SK-N-SH (cell line): ENCODE measurements around the gene PAM16. TPM values are rescaled to one million over a fixed set of nuclear protein-coding genes. Genes with fewer than 3 reads are reported as not detected.

Experiments used
- CTCF ChIA-PET: fragments of 300-600, 350-600 bp; formaldehyde crosslinking; extraction: SDS; loops from one replicate; lab custom pipeline; 2021; lab: Yijun Ruan, JAX
- POLR2A ChIA-PET: fragments of 350-600 bp; sonication (Branson Sonifier 250); formaldehyde crosslinking; extraction: SDS; loops from one replicate; lab custom pipeline; 2020; ENCODE audit warnings: antibody characterized with exemption, inconsistent platforms; lab: Yijun Ruan, JAX
- DNase-seq: peaks from one replicate; pipeline ENCODE4 v3.0.0; 2012
- H2AFZ ChIP-seq: fragments of 200-600 bp; sonication (generic); 2 replicates; pipeline ENCODE4 v1.8.1; 2016; ENCODE audit warnings: antibody characterized with exemption, mild to moderate bottlenecking, low read depth
- H3F3A ChIP-seq: fragments of 200-600 bp; sonication (generic); replicated peaks from 2 replicates; pipeline ENCODE3; 2016; ENCODE audit warnings: antibody characterized with exemption, mild to moderate bottlenecking; ENCODE audit not compliant: insufficient read depth
- H3K27ac ChIP-seq, 2 experiments: fragments of 200-500 bp in 1 of 2; fragments of 200-600 bp in 1 of 2; sonication (Bioruptor generic) in 1 of 2; sonication (generic), shearing (Covaris generic) in 1 of 2; 2 replicates each; pipeline versions ENCODE4 v1.5.1 to v1.6.1; 2014 to 2016; ENCODE audit warnings: low read depth in 2 of 2, inconsistent platforms in 1 of 2, low read length in 1 of 2, mild to moderate bottlenecking in 1 of 2, mixed read lengths in 1 of 2
- H3K27me3 ChIP-seq: fragments of 200-600 bp; sonication (generic), shearing (Covaris generic); 2 replicates; pipeline ENCODE4 v1.6.1; 2016; ENCODE audit warnings: mixed run types; ENCODE audit not compliant: insufficient read depth
- H3K36me3 ChIP-seq, 2 experiments: fragments of 200-500 bp in 1 of 2; fragments of 200-600 bp in 1 of 2; sonication (Bioruptor generic) in 1 of 2; sonication (generic) in 1 of 2; replicated peaks in 1 of 2; 2 replicates each; pipeline versions ENCODE3 to v1.5.1; 2014 to 2016; ENCODE audit warnings: low read length in 1 of 2, mild to moderate bottlenecking in 1 of 2; ENCODE audit not compliant: insufficient read depth in 2 of 2, control insufficient read depth in 1 of 2
- H3K4me1 ChIP-seq, 2 experiments: fragments of 200-500 bp in 1 of 2; fragments of 200-600 bp in 1 of 2; sonication (Bioruptor generic) in 1 of 2; sonication (generic), shearing (Covaris generic) in 1 of 2; 2 replicates each; pipeline versions ENCODE4 v1.5.1 to v1.6.1; 2014 to 2016; ENCODE audit warnings: low read depth in 1 of 2, low read length in 1 of 2, mixed run types in 1 of 2; ENCODE audit not compliant: insufficient read depth in 2 of 2, control insufficient read depth in 1 of 2
- H3K4me2 ChIP-seq: fragments of 200-600 bp; sonication (generic), shearing (Covaris generic); 2 replicates; pipeline ENCODE4 v1.6.1; 2017; ENCODE audit warnings: mixed run types
- H3K4me3 ChIP-seq, 2 experiments: fragments of 200-500 bp in 1 of 2; fragments of 200-600 bp in 1 of 2; sonication (Bioruptor generic) in 1 of 2; sonication (generic), shearing (Covaris generic) in 1 of 2; 2 replicates each; pipeline versions ENCODE4 v1.5.1 to v1.8.1; 2014 to 2016; ENCODE audit warnings: low read depth in 2 of 2, inconsistent platforms in 1 of 2, low read length in 1 of 2, mild to moderate bottlenecking in 1 of 2, mixed read lengths in 1 of 2, moderate library complexity in 1 of 2
- H3K79me2 ChIP-seq: fragments of 200-600 bp; sonication (generic); 2 replicates; pipeline ENCODE4 v1.8.1; 2017; ENCODE audit warnings: mild to moderate bottlenecking; ENCODE audit not compliant: insufficient read depth
- H3K9ac ChIP-seq: fragments of 200-600 bp; sonication (generic); 2 replicates; pipeline ENCODE4 v1.6.1; 2017; ENCODE audit warnings: mixed run types
- H3K9me2 ChIP-seq: fragments of 200-600 bp; sonication (generic); 2 replicates; pipeline ENCODE4 v1.6.1; 2017; ENCODE audit warnings: mixed run types
- H3K9me3 ChIP-seq: fragments of 200-600 bp; sonication (generic); 2 replicates; pipeline ENCODE4 v1.6.1; 2017; ENCODE audit warnings: mixed run types, mild to moderate bottlenecking, moderate library complexity
- H4K20me1 ChIP-seq: fragments of 200-600 bp; sonication (generic); 2 replicates; pipeline ENCODE4 v1.6.1; 2017; ENCODE audit warnings: mild to moderate bottlenecking, mixed run types; ENCODE audit not compliant: insufficient read depth
- CHD2 ChIP-seq: fragments of 150-350 bp; IDR thresholded peaks from 2 replicates; pipeline ENCODE4 v1.6.1; 2018; ENCODE audit warnings: low read length; ENCODE audit not compliant: partially characterized antibody
- CTCF ChIP-seq: fragments of 200-600 bp; sonication (generic); IDR thresholded peaks from 2 replicates; pipeline ENCODE4 v1.6.1; 2017; ENCODE audit warnings: antibody characterized with exemption, mild to moderate bottlenecking, moderate library complexity
- ELF1 ChIP-seq: IDR thresholded peaks from 2 replicates; pipeline ENCODE4 v1.4.0; 2012
- EZH2phosphoT487 ChIP-seq: fragments of 200-600 bp; sonication (generic); IDR thresholded peaks from 2 replicates; pipeline ENCODE4 v1.6.1; 2017; ENCODE audit warnings: low read depth, mixed run types, mild to moderate bottlenecking, antibody characterized with exemption, moderate library complexity, borderline replicate concordance
- FOSL2 ChIP-seq: IDR thresholded peaks from 2 replicates; pipeline ENCODE4 v1.4.0; 2012; ENCODE audit warnings: low read depth, mild to moderate bottlenecking, moderate library complexity, borderline replicate concordance
- FOXJ3 ChIP-seq: sonication (generic); formaldehyde crosslinking; IDR thresholded peaks from 2 replicates; pipeline ENCODE4 v1.5.1; 2020; ENCODE audit warnings: mild to moderate bottlenecking, missing genetic modification reagents
- IRF3 ChIP-seq: fragments of 150-350 bp; IDR thresholded peaks from 2 replicates; pipeline ENCODE4 v1.6.1; 2016; ENCODE audit warnings: mild to moderate bottlenecking, low read depth, low read length
- MAX ChIP-seq: IDR thresholded peaks from 2 replicates; pipeline ENCODE4 v1.4.0; 2012; ENCODE audit warnings: low read depth
- MEF2A ChIP-seq: IDR thresholded peaks from 2 replicates; pipeline ENCODE4 v1.4.0; 2012; ENCODE audit warnings: low read depth, borderline replicate concordance
- MXI1 ChIP-seq: IDR thresholded peaks from 2 replicates; pipeline ENCODE4 v1.6.1; 2012; ENCODE audit warnings: mild to moderate bottlenecking, low read depth, low read length, improper control_type of control experiment
- NRF1 ChIP-seq: IDR thresholded peaks from 2 replicates; pipeline ENCODE4 v1.6.1; 2012; ENCODE audit warnings: low read depth, mild to moderate bottlenecking, low read length
- PBX3 ChIP-seq: IDR thresholded peaks from 2 replicates; pipeline ENCODE4; 2012
- POLR2AphosphoS5 ChIP-seq: IDR thresholded peaks from 2 replicates; pipeline ENCODE4 v1.6.1; 2012; ENCODE audit warnings: low read depth, low read length
- SIN3A ChIP-seq: IDR thresholded peaks from 2 replicates; pipeline ENCODE4 v1.6.1; 2012; ENCODE audit warnings: low read depth, mild to moderate bottlenecking, low read length, moderate library complexity, borderline replicate concordance
- SMC3 ChIP-seq: IDR thresholded peaks from 2 replicates; pipeline ENCODE4 v1.6.1; 2012; ENCODE audit warnings: low read depth, low read length, improper control_type of control experiment
- TAF1 ChIP-seq: IDR thresholded peaks from 2 replicates; pipeline ENCODE4 v1.6.1; 2012; ENCODE audit warnings: low read depth, mild to moderate bottlenecking, low read length, moderate library complexity, borderline replicate concordance
- TCF12 ChIP-seq: IDR thresholded peaks from 2 replicates; pipeline ENCODE4 v1.4.0; 2012
- TEAD4 ChIP-seq: IDR thresholded peaks from 2 replicates; pipeline ENCODE4 v1.4.0; 2012; ENCODE audit warnings: mild to moderate bottlenecking, borderline replicate concordance; ENCODE audit not compliant: insufficient read depth
- YY1 ChIP-seq: IDR thresholded peaks from 2 replicates; pipeline ENCODE4 v1.4.0; 2012; ENCODE audit warnings: low read depth, mild to moderate bottlenecking
- WGBS: methylation state at CpG from one replicate; pipeline ENCODE4 v1.1.6; 2017; ENCODE audit warnings: low lambda C conversion rate; 5-methylcytosine and 5-hydroxymethylcytosine counted together
- polyA plus RNA-seq, 3 experiments: library from polyadenylated mRNA; depleted of rRNA; stranded (reverse); fragments of >200 nt; gene quantifications; 2 replicates each; pipeline ENCODE4 v1.2.3, GENCODE V29; 2012
- TF ChIP-seq, protein P1 (sequence below): fragments of 150-350 bp; IDR thresholded peaks from 2 replicates; pipeline ENCODE4 v1.6.1; 2017; ENCODE audit warnings: antibody characterized with exemption, low read length, low read depth, borderline replicate concordance

Gene PAM16
- polyA plus RNA-seq, 1 of the 3 experiments (the other 2 are of a cell fraction), result 96.4 TPM

GRCh38 chr16:4338712-4339299, 12.3 kb downstream of the PAM16 start:
- CTCF ChIA-PET, result interaction anchor here (1.0 to 10.6 kb wide), 11 partner anchors 9 to 356 kb away, joined by 4 to 153 read pairs (median 6); partner anchors contain the start of gene PAM16
- H3K27ac ChIP-seq, result no peak overlapping the region; a peak in 1 of 4 replicates
- POLR2A ChIA-PET, result interaction anchor here (1.2 kb wide), 1 partner anchor 66 kb away, joined by 4 read pairs; the partner anchor contains the start of gene TFAP4

GRCh38 chr16:4338125-4338582, 13.0 kb downstream of the PAM16 start:
- Histone ChIP-seq H4K20me1 (no peaks in the 10 kb centered on the region), H3K4me1 (peaks cover 0 to 19% of the 10 kb centered on the region in 2 experiments; a peak in 1 of 4 replicates), H2AFZ (no peak overlapping the region), H3K9me2 (no peaks in the 10 kb centered on the region), H3K9me3 (no peaks in the 10 kb centered on the region), H3K27me3 (no peaks in the 10 kb centered on the region), H3F3A (peaks cover 3% of the 10 kb centered on the region), H3K27ac (no peak overlapping the region; a peak in 1 of 4 replicates), H3K79me2 (peaks cover 24% of the 10 kb centered on the region), H3K4me3 (no peak overlapping the region), H3K36me3 (peaks cover 3 to 47% of the 10 kb centered on the region in 2 experiments), H3K9ac (no peak overlapping the region), H3K4me2 (no peak overlapping the region)
- 78% methylated on average over 5 of the region's 12 CpGs for WGBS
- POLR2A ChIA-PET, result interaction anchor here (0.8 kb wide), 1 partner anchor 85 kb away, joined by 3 read pairs; no protein-coding TSS in a partner anchor
- TF ChIP-seq TAF1 (no peak), FOXJ3 (CRISPR knock-in tag) (no peak), MXI1 (no peak), IRF3 (no peak), TCF12 (no peak), SIN3A (no peak), MEF2A (no peak), MAX (no peak), CTCF (no peak; the same call in 1 of the 2 replicates), NRF1 (no peak), SMC3 (no peak), CHD2 (no peak), PBX3 (no peak), FOSL2 (no peak), YY1 (no peak), ELF1 (no peak)
- TF ChIP-seq, protein P1, sequence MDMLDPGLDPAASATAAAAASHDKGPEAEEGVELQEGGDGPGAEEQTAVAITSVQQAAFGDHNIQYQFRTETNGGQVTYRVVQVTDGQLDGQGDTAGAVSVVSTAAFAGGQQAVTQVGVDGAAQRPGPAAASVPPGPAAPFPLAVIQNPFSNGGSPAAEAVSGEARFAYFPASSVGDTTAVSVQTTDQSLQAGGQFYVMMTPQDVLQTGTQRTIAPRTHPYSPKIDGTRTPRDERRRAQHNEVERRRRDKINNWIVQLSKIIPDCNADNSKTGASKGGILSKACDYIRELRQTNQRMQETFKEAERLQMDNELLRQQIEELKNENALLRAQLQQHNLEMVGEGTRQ, result no peak
- TF ChIP-seq, all 33 proteins: peak for 0
- no peak for DNase-seq
- CTCF ChIA-PET, result interaction anchor here (1.0 to 10.6 kb wide), 7 partner anchors 8 to 355 kb away, joined by 4 to 153 read pairs (median 14); partner anchors contain the start of gene PAM16

More at GRCh38 chr16:4338712-4339299, 12.3 kb downstream of the PAM16 start:
- TF ChIP-seq EZH2phosphoT487 (no peak), SIN3A (no peak), POLR2AphosphoS5 (no peak), NRF1 (no peak), MEF2A (no peak), TEAD4 (no peak)
- Histone ChIP-seq H3F3A (peaks cover 3% of the 10 kb centered on the region), H3K4me3 (no peak overlapping the region), H3K4me1 (peaks cover 0 to 20% of the 10 kb centered on the region in 2 experiments; a peak in 1 of 4 replicates), H3K79me2 (peaks cover 31% of the 10 kb centered on the region), H3K27me3 (no peaks in the 10 kb centered on the region), H4K20me1 (peaks cover 4% of the 10 kb centered on the region; the same call in 1 of the 2 replicates), H3K36me3 (peaks cover 0 to 45% of the 10 kb centered on the region in 2 experiments), H3K9me3 (no peaks in the 10 kb centered on the region), H3K9me2 (no peaks in the 10 kb centered on the region), H3K4me2 (no peak overlapping the region), H3K9ac (no peak overlapping the region), H2AFZ (no peak overlapping the region)
- DNase-seq, result no peak
- WGBS, result 90% methylated on average over 7 of the region's 10 CpGs
